HT-29 (cell line): Measurements from ENCODE around the gene LAMTOR1. TPM values are rescaled to one million over a fixed set of nuclear protein-coding genes. Genes with fewer than 3 reads are reported as not detected.
"Not testable (repeated sequence)": the region's sequence is repeated elsewhere in the genome, so short reads cannot be mapped to it uniquely, and the experiment has no call there.

Experiments
- DNase-seq: peaks from one replicate; pipeline ENCODE4 v3.0.0-alpha.2; 2015; ENCODE audit warnings: low spot score
- total RNA-seq: library from RNA; depleted of rRNA; stranded (reverse); fragments of >200 nt; shearing (Covaris generic); gene quantifications from 2 replicates; pipeline ENCODE4 v1.2.3, GENCODE V29; 2014; rRNA removed

LAMTOR1 gene
- 143 and 161 TPM in 2 replicates for total RNA-seq

DNA sequence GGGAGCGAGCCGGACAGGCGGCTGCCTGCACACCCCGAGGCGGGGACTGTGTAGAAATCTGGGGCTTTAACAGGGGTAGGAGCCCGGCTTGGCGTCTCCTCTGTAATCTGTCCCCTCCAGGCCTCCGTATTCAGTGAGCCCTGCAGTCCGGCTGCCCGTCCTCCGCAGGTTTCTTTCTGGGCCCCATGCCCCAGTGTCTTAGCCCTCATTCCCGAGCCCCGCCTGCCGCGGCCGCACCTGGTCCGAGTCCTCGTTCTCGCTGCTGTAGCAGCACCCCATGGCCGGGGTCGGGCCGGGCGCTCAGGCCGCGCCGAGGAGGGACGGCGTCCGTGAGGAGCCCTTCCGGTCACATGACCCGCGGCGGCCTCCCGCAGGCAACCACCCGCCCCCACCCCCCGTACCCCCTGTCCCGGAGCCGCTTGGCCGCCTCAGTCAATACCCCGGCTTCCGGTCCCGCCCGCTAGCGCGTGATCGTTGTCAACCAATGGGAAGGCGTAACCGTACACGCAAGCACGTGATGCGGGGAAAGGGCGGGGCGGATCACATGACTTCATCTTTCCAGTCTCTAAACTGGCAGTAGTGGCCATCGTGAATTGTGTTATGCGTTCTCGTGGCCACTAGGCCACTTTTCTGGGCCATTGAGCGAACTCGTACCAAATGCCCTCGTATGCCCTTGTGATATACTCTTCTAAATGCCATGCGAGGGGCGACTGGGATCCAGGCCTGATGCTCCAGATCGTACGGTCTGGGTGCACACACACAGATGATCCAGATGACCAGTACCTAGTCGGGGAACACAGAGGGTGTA is at the start of gene LAMTOR1:
Gene LAMTOR1 (minus strand): TSS at position 352 of the 808 bp plus-strand sequence. CDS start 73 bp downstream, at position 279.
- peak; percentile 99 for DNase-seq

DNA sequence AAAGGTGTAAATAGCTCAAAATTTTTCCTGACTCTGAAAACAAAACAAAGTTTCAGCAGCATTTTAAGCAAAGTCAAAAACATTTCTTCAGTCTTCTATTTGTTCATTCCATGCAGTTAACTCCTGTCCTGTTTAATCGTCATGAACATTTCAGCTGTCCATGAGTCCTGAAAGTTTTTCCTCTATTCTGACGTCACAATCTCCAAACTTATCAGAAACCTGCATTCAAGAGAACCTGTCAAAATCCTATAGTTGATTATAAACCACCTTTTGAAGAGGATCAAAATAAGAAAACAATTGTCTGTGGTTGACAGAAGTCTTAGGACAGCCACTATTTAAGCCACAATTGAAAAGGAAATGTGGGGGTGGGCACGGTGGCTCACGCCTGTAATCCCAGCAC is 47.8 kb upstream of the LAMTOR1 start:
- no peak for DNase-seq

DNA sequence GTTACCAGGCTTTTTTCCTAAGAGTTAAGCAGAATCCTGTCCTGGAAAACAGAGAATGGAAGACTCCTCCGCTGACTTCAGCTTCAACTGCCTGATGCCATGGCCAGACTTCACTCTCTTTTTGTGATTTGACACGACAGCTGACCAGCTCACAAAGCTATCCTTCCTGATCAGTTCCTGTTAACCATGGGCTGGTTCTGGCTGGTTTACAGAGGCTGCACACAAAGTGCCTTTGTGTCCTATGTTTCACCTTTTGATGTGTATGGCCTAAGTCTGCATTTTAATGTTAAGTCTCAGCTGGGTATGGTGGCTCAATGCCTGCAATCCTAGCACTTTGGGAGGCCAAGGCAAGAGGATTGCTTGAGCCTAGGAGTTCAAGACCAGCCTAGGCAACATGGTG is 43.5 kb upstream of the LAMTOR1 start:
- DNase-seq, result no peak

DNA sequence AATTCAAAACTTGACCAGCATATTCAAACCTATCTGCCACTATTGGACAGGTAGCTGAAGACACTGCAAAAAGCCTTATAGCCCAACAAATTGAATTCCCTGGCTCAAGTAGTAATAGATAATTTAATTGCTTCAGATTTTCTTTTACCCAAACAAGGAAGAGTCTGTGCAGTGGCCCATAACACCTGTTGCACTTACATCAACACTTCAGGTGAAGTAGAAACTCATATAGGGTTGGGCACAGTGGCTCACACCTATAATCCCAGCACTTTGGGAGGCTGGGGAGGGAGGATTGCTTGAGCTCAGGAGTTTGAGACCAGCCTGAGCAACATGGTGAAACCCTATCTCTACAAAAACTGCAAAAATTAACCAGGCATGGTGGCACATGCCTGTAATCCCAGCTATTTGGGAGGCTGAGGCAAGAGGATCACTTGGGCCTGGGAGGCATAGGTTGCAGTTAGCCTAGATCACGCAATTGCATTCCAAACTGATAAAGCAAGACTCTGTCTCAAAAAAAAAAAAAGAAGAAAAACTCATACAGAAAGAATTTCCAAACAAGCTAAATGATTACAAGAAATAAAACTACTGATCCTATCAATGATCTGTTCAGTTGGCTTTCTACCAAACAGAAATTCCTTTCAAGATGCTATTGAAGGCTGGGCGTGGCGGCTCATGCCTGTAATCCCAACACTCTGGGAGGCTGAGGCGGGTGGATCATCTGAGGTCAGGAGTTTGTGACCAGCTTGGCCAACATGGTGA is 41.9 kb upstream of the LAMTOR1 start:
- no peak for DNase-seq

DNA sequence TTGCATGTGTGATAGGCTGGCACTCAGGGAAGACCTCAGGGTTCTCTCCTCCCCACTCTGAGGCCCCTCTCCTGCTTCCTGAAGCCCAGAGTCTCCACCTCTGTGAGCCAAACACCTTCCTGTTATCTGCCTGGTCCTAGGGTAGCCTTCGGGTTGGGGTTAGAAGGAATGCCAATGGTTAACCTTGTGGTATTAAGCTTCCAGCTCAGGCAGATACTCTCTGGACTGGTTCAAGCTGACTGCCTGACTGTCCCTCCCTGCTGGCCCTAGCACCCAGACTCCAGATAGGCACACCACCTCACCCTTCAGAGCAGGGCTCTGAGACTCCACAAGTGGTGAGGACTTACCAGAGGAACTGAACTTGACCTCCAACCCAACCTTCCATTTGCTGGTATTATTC is 39.4 kb upstream of the LAMTOR1 start:
- DNase-seq, result not testable (repeated sequence)

DNA sequence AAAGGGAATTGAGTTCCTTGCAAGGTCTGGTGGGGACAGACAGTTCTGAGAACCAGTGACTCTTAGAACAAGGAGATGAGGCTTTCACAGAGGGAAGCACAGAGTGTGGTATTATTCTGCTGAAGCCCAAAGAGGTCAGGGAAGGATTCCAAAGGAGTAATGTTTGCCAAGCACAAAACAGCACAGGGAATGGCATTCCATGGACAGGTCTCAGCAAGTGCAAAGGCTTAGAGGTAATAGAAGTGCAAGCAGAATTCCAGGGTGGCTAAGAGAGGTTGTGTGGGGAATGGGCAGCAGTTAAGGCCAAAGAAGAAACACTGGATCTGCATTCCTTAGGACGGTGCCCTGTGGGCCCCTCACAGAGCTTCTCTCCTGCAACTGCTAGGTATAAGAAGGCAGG is 39.0 kb upstream of the LAMTOR1 start:
- DNase-seq, result not testable (repeated sequence)

DNA sequence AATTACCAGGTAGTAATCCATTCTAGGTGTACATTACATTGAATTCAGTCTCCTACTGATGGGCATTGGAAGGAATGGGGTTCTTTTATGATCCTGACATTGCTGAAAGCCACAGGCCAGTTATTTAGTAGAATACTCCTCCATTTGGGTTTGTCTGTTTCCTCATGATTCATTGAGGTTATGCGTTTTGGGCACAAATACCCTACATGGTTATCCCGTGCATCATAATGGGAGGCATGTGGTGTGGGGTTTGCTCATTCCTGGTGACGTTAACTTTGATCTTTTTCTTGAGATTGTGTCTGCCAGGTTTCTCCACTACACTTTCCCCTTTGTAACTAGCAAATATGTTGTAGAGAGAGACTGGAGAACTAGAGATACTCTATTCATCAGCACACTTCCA is 38.0 kb upstream of the LAMTOR1 start:
- DNase-seq, result no peak

DNA sequence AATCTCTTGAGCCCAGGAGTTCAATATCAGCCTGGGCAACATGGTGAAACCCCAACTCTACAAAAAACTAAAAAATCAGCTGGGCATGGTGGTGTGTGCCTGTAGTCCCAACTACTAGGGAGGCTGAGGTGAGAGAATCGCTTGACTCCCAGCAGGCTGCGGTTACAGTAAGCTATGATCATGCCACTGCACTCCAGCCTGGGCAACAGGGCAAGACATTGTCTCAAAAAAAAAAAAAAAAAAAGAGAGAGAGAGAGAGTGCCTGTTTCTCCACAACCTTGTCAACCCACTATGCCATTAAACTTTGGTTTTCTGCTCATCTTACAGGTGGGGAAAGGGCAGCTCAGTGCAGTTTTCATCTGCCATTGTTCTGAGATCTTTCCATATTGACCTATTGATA is 37.6 kb upstream of the LAMTOR1 start:
- DNase-seq, result no peak

DNA sequence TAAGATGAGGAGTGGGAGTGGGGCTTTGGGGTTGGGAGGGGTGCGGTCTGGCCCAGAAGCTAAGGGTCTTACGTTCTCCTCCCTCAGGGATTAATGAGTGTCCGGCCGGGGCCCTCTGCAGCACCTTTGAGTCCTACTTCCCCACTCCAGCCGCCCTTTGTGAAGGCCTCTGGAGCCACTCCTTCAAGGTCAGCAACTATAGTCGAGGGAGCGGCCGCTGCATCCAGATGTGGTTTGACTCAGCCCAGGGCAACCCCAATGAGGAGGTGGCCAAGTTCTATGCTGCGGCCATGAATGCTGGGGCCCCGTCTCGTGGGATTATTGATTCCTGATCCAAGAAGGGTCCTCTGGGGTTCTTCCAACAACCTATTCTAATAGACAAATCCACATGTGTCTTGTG is 36.4 kb upstream of the LAMTOR1 start:
- DNase-seq, result no peak

DNA sequence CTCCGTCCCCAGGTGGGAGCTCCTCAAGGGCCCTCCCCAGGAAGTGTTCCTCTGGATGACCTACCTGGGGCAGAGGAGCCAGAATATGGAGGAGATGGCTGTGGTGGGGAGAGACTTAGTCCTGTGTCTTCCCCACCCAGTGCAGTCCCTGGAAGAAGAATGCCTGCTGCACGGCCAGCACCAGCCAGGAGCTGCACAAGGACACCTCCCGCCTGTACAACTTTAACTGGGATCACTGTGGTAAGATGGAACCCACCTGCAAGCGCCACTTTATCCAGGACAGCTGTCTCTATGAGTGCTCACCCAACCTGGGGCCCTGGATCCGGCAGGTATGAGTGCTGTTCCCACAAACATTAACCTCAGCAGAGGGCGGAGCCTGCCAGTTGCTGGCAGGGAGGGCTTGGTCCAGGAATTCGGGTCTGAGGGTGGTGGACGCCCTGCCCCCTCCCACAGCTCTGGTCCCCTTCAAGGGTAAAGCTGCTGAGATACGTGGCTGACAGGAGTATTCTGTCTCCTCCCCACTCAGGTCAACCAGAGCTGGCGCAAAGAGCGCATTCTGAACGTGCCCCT is 35.8 kb upstream of the LAMTOR1 start:
- no peak for DNase-seq

DNA sequence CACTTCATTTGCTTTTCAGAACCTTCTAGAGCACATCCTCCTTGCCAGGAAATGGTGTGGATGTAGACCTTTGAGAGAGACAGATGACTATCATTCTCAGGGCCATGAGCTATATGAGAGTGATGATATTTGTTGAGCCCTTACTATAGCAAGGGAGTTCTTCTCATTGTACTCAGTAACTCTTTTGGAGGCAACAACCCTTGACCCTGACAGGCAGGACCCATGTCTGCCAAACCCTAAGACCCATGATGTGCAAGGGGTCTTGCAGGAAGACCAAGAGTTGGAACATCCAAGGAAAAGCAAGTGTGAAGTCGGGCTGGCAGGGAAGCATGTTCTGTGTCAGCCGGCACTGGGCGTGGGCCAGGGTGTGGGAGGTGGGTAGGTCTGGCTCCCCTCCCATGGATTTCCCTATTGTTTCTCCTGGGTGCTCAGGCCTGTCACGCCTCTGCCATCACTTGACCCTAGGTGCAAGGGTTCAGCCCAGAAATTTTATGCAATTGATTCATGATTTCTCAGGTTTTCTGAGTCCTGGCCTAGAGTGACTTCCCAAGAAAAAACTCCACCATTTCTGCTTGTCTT is 33.7 kb upstream of the LAMTOR1 start:
- DNase-seq, result no peak

DNA sequence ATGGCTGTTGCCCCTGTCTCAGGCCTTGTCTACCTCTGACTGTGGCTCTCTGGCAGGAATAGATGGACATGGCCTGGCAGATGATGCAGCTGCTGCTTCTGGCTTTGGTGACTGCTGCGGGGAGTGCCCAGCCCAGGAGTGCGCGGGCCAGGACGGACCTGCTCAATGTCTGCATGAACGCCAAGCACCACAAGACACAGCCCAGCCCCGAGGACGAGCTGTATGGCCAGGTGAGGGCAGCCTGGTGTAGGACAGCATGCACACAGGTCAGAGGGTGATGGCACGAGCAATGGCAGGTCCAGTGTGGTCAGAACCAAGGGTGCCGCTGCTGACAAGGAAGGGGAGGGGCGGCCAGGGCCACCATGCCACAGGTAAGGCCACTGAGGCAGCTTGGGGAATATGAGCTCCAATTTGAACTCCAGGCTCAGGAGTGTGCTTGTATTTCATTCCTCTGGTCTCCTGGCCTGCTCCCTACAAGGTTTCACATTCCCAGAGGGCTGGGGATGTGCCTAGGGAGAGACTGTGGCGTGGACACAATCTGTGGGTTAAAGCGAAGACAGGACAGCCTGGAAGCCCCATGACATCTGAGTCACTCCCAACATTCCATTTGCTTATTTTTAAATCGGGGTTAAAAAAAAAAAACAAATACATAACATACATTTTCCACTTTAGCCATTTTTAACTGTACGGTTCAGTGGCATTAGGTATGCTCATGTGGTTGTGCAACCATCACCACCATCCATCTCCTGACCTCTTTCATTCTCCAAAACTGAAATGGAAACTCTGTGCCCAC is 33.0 kb upstream of the LAMTOR1 start:
- no peak for DNase-seq

DNA sequence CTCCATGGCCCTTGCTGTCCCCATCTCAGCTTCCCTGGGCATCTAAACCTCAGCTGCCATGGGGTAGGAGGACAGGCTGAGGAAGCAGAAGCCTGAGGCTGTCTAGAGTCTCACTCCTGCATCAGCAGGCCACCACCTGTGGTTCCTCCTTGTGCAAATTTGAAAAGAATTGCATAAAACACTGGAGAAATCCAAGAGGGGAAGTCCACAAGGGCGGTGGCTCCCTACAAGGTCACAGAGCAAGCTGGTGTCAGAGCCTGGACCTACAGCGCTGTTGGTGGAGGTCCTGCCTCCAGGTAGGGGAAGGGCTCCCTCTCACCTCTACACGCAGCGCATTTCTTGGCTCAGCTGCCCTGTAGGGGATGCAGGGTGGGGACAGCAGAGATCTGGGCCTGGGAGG is 32.4 kb upstream of the LAMTOR1 start, which contains the start of gene FOLR3:
Gene FOLR3 (plus strand): TSS at position 253 of the 400 bp plus-strand sequence. CDS start 228 bp downstream, outside the sequence.
- DNase-seq, result not testable (repeated sequence)

DNA sequence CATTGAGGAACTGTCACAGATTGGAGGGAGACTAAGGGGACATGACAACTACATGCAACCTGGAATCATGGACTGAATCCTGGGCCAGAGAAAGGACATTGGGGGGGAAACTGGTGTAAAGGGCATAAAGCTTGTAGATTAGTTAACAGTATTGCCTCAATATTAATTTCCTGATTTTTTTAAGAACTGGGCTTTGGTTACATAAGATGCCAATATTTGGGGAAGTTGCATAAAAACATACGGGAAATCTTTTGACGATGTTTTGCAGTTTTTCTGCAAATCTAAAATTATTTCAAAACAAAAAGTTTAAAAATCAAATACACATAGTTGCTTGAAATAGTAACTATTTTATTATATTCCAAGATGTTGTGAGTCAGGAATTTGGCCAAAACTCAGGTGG is 29.5 kb upstream of the LAMTOR1 start:
- no peak for DNase-seq

DNA sequence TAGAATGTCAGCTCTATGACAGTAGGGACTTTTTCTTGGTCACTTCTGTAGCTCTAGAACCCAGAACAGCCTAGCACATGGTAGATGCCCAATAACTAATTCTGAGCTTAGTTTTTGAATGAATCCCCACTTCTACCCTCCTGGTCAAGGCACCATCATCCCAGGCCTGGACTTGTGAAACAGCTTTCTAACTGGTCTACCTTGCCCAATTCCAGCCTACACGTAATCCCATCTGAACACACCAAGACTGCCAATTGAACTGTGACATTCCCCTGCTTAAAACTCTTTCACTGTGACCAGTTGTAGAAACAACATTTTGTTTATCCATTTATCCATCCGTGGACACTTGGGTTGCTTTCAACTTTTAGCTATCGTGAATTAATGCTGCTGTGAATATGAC is 26.3 kb upstream of the LAMTOR1 start:
- no peak for DNase-seq

DNA sequence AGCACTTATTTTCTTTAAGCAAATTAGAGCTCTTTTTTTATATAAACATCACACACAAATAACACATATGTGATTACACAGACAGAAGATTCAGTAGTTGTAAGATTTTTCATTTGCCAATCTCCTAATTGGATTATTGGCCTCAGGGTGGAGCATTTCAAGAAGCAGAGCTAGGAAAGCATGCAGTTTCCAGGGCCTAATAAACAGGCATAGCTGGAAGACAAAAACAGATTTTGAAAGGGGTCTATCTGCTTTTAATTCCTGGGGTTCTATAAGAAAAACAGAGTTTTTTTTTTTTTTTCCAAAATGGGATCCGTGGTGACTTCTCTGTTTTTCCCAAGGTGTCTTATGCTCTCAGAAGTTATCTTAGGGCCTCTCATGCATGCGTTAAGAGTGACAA is 24.8 kb upstream of the LAMTOR1 start:
- DNase-seq, result no peak

DNA sequence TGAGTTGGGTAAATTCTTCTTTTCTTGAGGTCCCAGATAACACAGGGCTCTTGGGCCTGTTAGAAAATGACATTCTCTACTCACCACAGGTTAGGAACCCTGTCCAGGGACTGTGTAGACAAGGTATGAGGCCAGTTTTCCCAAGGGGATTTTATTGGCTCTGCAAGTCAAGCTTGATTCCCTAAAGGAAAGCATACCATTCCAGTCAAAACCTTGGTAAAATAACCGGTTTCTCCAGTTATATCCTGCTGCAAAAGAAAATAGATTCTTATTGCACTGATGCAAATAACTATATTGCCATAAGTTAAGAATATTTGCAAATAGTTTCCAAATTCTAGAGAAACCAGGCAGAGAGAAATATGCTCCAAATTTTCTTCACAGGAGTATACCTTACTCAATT is 22.9 kb upstream of the LAMTOR1 start:
- DNase-seq, result no peak

DNA sequence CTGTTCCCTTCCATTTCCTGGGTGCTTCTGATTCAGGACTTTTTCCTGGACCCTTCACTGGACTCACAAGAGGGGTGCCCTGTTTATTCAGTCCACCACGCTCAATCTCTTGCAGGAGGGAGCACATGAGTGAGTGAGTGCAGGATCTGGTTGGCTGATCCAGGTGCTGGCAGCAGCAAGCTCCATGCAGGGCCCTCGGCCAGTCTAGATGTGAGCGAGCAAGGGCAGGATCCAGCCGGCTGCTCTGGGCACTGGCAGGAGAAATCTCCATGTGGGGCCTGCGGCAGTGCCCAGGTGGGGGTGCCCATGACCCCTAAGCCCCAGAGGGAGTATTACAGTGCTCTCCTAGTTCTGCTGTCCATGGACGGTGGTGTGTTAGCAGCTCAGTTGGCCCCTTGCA is 20.9 kb upstream of the LAMTOR1 start:
- no peak for DNase-seq

DNA sequence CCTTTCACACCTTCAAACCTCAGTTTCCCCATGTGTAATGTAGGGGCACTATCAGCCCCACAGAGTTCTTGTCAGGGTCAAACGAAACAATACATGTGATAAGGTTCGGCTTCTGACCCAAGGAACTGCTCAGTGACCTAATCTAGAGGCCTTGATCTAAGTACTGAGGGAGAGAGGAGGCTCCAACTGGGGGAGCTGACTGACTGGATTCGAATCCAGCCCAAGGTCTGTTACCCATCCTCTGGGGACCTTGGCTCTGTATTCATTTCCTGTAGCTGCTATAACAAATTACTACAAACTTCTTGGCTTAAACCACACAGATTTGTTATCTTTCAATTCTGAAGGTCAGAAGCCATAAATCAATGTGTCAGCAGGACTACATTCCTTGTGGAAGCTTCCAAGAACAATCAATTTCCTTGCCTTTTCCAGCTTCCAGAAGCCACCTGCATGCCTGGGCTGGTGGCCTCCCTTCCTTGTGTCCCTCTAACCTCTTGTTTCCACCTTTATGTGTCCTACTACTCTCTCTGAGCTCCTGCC is 20.1 kb upstream of the LAMTOR1 start:
- no peak for DNase-seq

DNA sequence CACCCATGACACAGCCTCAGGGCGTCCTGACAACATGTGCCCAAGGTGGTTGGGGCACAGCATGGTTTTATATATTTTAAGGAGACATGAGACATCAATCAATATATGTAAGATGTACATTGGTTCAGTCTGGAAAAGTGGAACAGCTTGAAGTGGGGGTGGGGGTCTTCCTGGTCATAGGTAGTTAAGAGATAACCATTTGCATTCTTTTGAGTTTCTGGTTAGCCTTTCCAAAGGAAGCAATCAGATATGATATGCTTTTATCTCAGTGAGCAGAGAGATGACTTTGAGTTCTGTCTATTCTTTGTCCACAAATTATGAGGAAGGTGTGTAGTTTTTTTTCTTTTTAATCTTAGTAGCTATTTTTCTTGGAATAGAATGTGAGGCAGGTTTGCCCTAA is 19.5 kb upstream of the LAMTOR1 start:
- no peak for DNase-seq

DNA sequence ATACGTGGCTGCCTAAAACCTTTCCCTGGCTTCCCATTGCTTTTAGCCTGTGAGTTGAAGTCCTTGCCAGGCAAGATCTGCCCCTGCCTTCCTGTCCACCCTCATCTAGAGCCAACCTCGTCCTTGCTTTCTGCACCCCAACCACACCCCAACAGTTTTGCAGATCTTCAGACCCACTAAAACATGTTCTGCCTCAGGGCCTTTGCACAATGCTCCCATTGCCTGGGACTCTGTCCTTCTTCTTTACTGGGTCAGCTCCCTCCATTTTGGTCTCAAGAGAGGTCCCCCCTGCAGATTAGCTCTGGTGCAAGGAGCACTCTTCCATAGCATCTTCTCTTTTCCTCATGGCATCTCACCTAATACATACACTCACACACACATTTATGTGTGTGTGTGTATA is 17.8 kb upstream of the LAMTOR1 start:
- DNase-seq, result no peak
